Neural crest cell (in vitro differentiated cells): Measurements from ENCODE around the gene RALY. TPM values are rescaled to one million over a fixed set of nuclear protein-coding genes. Genes with fewer than 3 reads are reported as not detected.
"Not testable (repeated sequence)": the region's sequence is repeated elsewhere in the genome, so short reads cannot be mapped to it uniquely, and the experiment has no call there.

Source experiments
- DNase-seq: peaks from one replicate; pipeline ENCODE4 v3.0.0; 2021; ENCODE audit warnings: low read depth, mixed read lengths, low spot score
- H3K27ac Mint-ChIP-seq: one replicate; pipeline ENCODE4 v1.8.0; 2021; ENCODE audit warnings: mild to moderate bottlenecking, mixed read lengths; ENCODE audit not compliant: unreplicated experiment
- H3K27me3 Mint-ChIP-seq: 2 replicates; pipeline ENCODE4 v1.8.0; 2021; ENCODE audit warnings: low read depth, mild to moderate bottlenecking, mixed read lengths
- H3K36me3 Mint-ChIP-seq: 2 replicates; pipeline ENCODE4 v1.8.0; 2021; ENCODE audit warnings: low read depth, mild to moderate bottlenecking, mixed read lengths
- H3K4me1 Mint-ChIP-seq: 2 replicates; pipeline ENCODE4 v1.8.0; 2021; ENCODE audit warnings: mixed read lengths
- H3K4me3 Mint-ChIP-seq: one replicate; pipeline ENCODE4 v1.8.0; 2021; ENCODE audit warnings: mild to moderate bottlenecking, mixed read lengths
- H3K9me3 Mint-ChIP-seq: 2 replicates; pipeline ENCODE4 v1.8.0; 2021; ENCODE audit warnings: mixed read lengths
- CTCF ChIP-seq: fragments of 200-600 bp; sonication (generic); conservative IDR thresholded peaks from 2 replicates; pipeline ENCODE4 v1.5.0; 2021; ENCODE audit warnings: antibody characterized with exemption, mild to moderate bottlenecking
- microRNA-seq: library from miRNA; unstranded; fragments of <30 nt; microRNA quantifications from one replicate; pipeline ENCODE4, GENCODE V29; 2020
- total RNA-seq: library from RNA; stranded (reverse); gene quantifications from 2 replicates; pipeline ENCODE4 v1.2.1, GENCODE V29; 2021

The RALY gene
- total RNA-seq, 1 donor from 2014 or later: 313 TPM

DNA sequence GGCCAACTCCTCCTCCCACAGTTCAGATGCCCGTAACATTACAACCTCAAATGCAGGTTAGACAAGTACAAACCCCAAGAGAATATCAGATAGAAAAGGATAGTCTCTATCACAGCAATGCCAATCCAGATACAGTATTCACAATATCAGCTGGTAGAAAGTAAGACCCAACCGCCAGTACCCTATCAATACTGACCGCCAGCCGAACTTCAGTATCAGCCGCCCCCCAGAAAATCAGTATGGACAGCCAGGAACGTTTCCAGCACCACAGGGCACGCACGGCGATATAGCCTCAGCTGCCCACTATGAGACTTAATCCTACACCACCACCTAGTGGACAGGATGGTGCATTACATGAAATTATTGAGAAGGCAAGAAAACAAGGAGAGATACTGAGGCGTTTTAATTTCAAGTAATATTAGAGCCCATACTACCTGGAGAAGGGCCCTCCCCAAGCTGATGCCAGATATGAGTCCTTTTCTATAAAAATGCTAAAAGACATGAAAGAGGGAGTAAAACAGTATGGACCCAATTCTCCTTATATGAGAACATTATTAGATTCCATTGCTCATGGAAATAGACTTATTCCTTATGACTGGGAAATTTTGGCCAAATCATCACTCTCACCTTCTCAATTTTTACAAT lies 135.9 kb downstream of the RALY start:
- Mint-ChIP-seq H3K4me3 (no peak overlapping the region), H3K36me3 (peaks cover 4% of the 10 kb centered on the region), H3K9me3 (peaks cover 8% of the 10 kb centered on the region), H3K27me3 (peaks cover 16% of the 10 kb centered on the region), H3K4me1 (peaks cover 3% of the 10 kb centered on the region), H3K27ac (no peak overlapping the region)
- peak; percentile 70 for DNase-seq
- peak; percentile 97 for TF ChIP-seq CTCF

DNA sequence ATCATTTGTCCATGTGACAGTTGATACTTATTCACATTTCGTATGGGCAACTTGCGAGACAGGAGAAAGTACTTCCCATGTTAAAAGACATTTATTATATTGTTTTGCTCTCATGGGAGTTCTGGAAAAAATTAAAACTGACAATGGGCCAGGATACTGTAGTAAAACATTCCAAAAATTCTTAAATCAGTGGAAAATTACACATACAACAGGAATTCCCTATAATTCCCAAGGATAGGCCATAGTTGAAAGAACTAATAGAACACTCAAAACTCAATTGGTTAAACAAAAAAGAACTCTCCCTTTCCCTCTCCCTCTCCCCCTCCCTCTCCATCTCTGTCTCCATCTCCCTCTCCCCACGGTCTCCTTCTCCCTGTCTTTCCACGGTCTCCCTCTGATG lies 137.8 kb downstream of the RALY start:
- peaks cover 3% of the 10 kb centered on the region for H3K4me1 Mint-ChIP-seq
- H3K27me3 Mint-ChIP-seq: peaks cover 13% of the 10 kb centered on the region
- no peak overlapping the region for H3K4me3 Mint-ChIP-seq

GRCh38 chr20:34132491-34132890 lies 138.8 kb downstream of the RALY start:
- not testable (repeated sequence) for H3K4me3 Mint-ChIP-seq, DNase-seq, H3K4me1 Mint-ChIP-seq, H3K9me3 Mint-ChIP-seq, H3K36me3 Mint-ChIP-seq, H3K27ac Mint-ChIP-seq
- H3K27me3 Mint-ChIP-seq: peaks cover 13% of the 10 kb centered on the region

More for the DNA sequence above, 137.8 kb downstream of the RALY start:
- DNase-seq: no peak
- Mint-ChIP-seq H3K36me3 (peaks cover 4% of the 10 kb centered on the region), H3K9me3 (peaks cover 8% of the 10 kb centered on the region), H3K27ac (no peak overlapping the region)
- no peak for TF ChIP-seq CTCF

- H3K4me3 Mint-ChIP-seq, H3K4me1 Mint-ChIP-seq, DNase-seq, H3K36me3 Mint-ChIP-seq, H3K9me3 Mint-ChIP-seq, H3K27ac Mint-ChIP-seq: not testable (repeated sequence)
- H3K27me3 Mint-ChIP-seq: peaks cover 12% of the 10 kb centered on the region
Observed at GRCh38 chr20:34132943-34133342, 139.2 kb downstream of the RALY start.

DNA sequence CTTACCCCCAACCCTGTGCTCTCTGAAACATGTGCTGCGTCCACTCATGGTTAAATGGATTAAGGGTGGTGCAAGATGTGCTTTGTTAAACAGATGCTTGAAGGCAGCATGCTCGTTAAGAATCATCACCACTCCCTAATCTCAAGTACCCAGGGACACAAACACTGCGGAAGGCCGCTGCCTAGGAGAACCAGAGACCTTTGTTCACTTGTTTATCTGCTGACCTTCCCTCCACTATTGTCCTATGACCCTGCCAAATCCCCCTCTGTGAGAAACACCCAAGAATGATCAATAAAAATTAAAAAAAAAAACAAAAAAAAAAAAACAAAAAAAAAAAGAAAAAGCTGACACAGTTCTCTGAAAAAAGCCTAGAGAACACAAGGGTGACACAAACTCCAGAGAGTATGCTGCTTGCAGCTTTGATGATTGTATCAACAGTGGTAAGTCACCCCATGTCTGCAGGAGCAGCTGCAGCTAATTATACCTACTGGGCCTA lies 139.7 kb downstream of the RALY start:
- H3K27me3 Mint-ChIP-seq, H3K4me3 Mint-ChIP-seq, H3K4me1 Mint-ChIP-seq, H3K9me3 Mint-ChIP-seq, DNase-seq, H3K36me3 Mint-ChIP-seq, H3K27ac Mint-ChIP-seq: not testable (repeated sequence)

Small RNA genes lying within 50 kb of the gene (microRNA-seq; reads per million reads assigned to microRNA genes)
- not detected for gene MIR4755

Other genes with a start within 250 kb of the RALY start
- 97.2 and 98.5 TPM in 2 replicates for gene CHMP4B, start 182.6 kb upstream of the RALY start, total RNA-seq
- 106 and 111 TPM in 2 replicates for gene EIF2S2, start 118.3 kb downstream of the RALY start, total RNA-seq
- gene ASIP, start 247.5 kb downstream of the RALY start, total RNA-seq: not detected in 2 replicates